Left kidney (tissue), 2 donors: ENCODE results near the gene IQCE. TPM values are rescaled to one million over a fixed set of nuclear protein-coding genes. Genes with fewer than 3 reads are reported as not detected.
"Not testable (repeated sequence)": the region's sequence is repeated elsewhere in the genome, so short reads cannot be mapped to it uniquely, and the experiment has no call there.

Experiments used
- DNase-seq: peaks from one replicate; pipeline ENCODE4 v3.0.0-alpha.2; 2013
- polyA plus RNA-seq: library from polyadenylated mRNA; unstranded; fragments of 120-200 nt; gene quantifications from one replicate; pipeline ENCODE4 v1.2.1, GENCODE V29; 2013; ENCODE audit not compliant: insufficient read length

The IQCE gene
- polyA plus RNA-seq, 1 donor: 26.5 TPM

- DNase-seq: no peak
These were observed 43.1 kb downstream of the IQCE start for GRCh38 chr7:2601907-2602306.

GRCh38 chr7:2602406-2603043 is 43.7 kb downstream of the IQCE start:
- DNase-seq: no peak

DNA sequence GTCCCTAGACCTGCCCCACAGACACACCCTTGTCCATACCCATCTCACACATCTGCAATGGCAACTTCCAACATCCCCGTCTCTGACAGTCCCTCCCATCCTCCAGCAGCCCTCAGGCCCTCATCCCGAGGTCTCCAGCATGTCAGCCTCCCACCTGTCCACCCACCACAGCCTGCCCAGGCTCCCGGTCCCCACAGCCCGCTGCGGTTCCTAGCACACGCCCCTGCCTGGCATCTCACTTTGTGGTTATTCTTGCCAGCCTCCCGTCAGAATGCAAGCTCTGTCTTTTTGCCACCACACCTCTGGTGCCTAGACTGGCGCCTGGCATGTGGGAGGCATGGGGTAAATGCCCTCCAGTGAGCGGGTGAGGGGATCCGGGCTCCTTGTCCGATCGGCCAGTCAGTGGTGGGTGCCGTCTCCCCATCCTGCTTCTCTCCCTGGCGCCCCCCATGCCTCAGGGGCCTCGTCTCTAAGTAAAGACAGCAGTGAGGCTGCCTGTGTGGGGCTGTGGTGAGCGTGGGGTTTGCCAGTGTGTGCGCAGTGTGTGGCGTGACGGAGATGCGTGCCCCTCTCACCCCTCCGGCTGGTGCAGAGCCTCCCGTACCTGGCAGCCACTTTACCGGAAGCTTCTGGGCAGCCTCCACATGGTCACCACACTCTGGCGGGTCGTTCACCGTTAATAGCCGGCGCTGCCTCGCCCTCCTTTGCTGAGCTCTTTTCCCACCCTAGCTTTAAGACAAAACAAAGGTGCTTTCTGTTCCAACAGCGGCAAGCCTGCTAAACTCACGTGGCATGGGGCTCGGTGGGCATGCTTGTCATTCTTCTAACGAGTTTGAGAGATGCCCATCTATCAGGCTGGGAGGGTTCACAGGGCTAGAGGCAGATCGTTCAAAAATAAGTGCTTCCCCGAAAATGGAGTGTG is 44.5 kb downstream of the IQCE start:
- no peak for DNase-seq

DNA sequence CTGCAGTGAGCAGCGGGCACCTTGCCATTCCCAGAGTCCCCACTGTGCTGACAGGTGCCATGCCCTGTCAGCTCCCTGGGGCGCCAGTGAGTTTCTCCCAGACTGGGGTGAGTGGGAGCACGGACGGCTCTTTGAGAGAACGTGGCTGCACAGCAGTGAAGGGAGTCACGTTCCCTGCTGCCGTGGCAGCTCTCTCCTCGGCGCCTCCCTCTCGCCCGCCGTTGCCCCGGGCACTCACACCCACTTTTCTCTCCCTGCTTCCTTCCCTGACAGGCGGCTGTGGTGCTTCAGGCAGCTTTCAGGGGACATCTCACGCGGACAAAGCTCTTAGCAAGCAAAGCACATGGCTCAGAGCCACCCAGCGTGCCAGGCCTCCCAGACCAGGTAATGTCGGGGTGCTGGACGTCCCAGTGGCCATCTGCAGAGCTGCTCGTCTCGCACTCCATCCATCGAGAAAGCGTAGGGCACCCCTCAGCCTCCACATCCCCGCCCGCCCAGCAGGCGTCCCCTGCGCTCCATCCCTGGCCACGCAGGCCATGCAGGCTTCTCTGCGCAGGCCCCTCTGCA is 45.9 kb downstream of the IQCE start:
- DNase-seq: no peak

- no peak for DNase-seq
These were observed 47.1 kb downstream of the IQCE start for GRCh38 chr7:2605608-2606538.

DNA sequence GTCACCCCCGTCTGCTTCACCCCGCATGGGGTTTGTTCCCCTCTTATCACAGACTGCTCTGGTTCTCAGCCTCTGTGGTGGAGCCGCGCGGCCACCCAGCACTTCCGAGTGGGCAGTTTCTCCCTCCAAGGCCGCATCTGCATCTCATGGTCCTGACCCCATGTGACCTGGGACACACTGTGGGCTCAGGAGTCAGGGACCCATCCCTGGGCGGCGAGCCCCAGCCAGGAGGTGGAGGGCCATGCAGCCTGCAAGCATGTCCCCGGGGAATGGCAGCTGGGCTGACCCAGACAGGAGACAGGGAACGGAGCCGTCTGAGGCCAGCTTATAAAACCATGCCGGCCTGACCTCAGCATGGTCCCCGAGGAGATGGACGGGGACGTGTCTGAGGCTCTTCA is 47.8 kb downstream of the IQCE start:
- no peak for DNase-seq

DNA sequence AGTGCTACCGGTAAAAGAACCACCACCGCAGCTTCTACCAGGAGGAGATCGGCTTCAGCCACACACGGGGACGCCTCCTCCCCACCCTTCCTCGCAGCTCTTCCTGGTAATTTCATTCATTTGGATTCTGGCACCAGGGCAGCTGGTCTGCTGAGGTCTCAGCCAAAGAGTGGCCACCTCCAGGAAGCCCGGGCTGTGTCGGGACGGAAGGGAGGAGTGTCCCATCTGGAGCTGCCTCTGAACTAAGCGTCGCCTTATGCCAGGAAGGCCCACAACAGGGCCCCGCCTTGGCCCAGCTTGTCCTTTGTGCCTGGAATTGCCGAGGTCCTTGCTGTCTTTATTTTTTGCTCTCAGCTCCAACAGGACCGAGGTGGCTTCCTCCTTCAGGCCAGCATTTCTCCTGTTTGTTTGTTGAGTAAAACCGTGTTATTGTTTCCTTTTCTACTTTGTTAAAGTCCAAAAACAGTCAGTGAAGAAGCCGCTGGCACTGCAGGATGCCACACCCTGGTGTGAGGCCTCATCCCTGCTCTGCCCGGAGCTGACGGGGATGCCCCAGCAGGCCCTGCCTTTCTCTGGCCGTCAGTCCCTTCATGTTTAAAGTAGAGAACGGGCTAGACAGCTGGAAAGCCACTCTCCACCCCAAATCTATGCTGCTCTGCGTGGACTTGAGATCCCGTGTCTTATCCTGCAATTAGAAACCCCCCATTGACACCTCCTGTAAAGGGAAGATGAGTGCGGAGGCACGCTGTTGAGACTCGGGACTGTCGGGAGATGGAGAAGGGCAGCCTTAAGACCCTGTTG is 48.5 kb downstream of the IQCE start:
- no peak for DNase-seq

GRCh38 chr7:2607923-2608904 is 49.4 kb downstream of the IQCE start:
- no peak for DNase-seq

- no peak for DNase-seq
These were observed 50.2 kb downstream of the IQCE start for GRCh38 chr7:2608921-2609411.

DNA sequence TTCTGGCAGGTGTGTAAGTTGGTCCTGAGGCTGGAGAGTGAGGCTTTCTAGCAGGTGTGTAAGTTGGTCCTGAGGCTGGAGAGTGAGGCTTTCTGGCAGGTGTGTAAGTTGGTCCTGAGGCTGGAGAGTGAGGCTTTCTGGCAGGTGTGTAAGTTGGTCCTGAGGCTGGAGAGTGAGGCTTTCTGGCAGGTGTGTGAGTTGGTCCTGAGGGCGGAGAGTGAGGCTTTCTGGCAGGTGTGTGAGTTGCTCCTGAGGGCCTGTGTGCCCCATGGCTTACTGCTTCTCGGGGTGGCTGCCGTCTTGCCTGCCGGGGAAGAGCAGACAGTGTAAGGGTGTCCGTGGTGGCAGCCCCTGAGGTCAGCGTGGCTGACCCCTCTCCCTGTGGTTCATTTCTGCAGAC is 50.9 kb downstream of the IQCE start:
- DNase-seq: not testable (repeated sequence)

DNA sequence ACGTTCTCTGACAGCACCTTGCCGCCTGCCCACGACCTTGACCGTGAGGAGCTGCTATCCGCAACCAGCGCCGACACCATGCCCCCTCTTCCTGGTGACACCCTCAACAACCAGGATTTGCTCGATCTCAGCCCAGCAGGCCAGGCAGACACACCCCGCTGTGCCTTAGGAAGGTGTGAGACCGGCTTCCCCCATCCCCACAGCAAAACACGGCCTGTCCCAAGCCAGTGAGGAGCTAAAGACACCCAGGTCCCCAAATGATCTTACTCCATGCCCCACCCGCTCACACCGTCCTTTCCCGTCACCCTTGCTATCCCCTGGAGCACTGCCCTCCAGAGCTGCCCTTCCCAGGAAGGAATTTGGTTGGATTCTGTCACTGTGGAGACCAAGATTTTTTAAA is 51.7 kb downstream of the IQCE start:
- no peak for DNase-seq

GRCh38 chr7:2610898-2611297 is 52.1 kb downstream of the IQCE start:
- DNase-seq: no peak

- DNase-seq: no peak
These were observed 52.6 kb downstream of the IQCE start for GRCh38 chr7:2611401-2611800.

- DNase-seq: no peak
These were observed 53.1 kb downstream of the IQCE start for GRCh38 chr7:2611922-2612321.

- no peak for DNase-seq
These were observed 53.8 kb downstream of the IQCE start for GRCh38 chr7:2612445-2613097.

DNA sequence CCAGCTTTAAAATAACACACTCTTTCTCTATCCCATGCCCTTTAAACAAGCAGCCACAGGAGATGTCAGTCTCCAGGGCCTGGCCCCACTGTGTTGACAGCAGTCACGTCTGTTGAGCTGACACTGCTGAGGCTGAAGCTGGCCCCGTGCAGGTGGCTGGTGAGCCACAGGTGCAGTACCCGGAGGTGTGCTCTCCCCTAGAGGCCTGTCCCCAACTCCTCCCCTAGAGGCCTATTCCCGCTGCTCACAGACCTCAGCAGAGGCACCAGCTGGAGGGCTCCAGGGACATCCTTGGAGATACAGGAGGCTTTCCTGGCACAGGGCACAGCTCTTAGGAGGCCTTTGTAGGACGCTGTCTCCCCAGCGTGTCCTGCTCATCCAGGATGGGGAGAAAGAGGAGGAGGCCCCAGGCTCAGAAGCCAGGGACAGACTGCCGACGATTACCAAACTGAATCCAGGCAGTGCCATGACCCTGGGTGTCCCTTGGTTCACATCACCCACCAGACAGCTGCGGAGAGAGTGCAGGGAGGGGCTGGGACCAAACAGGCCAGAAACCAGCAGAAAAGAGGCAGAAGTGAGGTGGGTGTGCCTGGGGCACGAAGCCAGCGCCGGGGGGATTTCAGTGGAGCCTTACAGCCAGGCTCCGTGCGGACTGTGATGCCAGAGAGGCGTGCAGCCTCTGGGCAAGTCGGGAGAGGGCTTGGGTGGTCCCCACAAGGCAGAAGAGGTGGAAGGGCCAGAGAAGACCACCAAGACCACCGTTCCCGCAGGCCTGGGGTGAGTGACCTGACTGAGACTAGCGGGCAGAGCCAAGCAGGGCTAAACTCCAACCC is 54.5 kb downstream of the IQCE start:
- no peak for DNase-seq

- DNase-seq: no peak
These were observed 55.3 kb downstream of the IQCE start for GRCh38 chr7:2613931-2614600.
